SH-SY5Y (cell line): Measurements from ENCODE around the gene ZNF277.

Source experiments
- GATA2 ChIP-seq: IDR thresholded peaks from 2 replicates; pipeline ENCODE4 v1.6.1; 2011; ENCODE audit warnings: mild to moderate bottlenecking, low read depth, low read length
- GATA3 ChIP-seq: IDR thresholded peaks from 2 replicates; pipeline ENCODE4 v1.6.1; 2011; ENCODE audit warnings: low read depth, mild to moderate bottlenecking, low read length, moderate library complexity

Gene ZNF277

GRCh38 chr7:112214268-112214667 is 7.8 kb downstream of the ZNF277 start:
- TF ChIP-seq GATA3 (no peak), GATA2 (no peak)

DNA sequence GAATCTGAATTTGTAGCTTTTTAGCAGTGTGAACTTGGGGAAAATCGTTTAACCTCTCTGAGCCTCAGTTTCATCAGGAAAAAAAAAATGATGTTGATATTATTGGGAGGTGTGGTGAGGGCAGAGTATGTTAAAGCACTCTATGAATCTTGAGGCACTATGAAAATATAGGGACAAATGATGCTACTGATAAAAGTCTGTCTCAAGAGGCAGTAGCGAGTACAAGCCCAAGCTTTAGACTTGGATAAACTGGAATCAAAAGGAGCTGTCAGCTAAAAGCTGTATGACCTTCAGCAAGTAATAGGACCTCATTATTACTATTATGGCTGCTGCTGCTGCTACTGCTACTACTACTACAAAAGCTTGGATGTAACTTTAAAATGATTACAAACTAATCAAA is 8.4 kb downstream of the ZNF277 start:
- TF ChIP-seq GATA2 (no peak), GATA3 (no peak)

DNA sequence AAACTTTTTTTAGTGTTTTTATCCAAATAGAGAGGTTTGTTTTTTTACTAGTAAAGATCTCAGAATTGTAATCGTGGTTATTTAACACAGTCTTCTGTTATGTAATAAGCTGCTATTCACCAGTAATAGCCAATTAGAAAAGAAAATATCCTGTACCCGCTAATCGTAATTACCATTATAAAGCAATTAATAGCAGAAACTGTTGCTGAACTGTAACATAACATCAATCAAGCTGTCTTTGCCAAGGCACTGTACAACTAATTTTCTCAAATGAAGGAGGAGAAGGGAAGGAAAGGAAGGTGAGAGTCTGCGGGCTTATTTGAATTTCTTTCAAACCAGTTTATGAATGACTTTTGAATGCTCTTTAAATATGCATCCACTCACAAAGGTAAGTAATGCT is 9.3 kb downstream of the ZNF277 start:
- no peak for TF ChIP-seq GATA3
- no peak for TF ChIP-seq GATA2

DNA sequence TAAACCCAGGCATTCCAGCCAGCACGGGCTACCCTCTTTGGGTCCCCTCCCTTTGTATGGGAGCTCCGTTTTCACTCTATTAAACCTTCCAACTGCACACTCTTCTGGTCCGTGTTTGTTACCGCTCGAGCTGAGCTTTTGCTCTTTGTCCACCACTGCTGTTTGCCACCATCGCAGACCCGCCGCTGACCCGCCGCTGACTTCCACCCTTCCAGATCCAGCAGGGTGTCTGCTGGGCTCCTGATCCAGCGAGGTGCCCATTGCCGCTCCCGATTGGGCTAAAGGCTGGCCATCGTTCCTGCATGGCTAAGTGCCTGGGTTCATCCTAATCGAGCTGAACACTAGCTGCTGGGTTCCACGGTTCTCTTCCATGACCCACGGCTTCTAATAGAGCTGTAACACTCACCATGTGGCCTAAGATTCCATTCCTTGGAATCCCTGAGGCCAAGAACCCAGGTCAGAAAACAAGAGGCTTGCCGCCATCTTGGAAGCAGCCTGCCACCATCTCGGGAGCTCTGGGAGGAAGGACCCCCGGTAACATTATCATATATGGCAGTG is 14.5 kb downstream of the ZNF277 start:
- TF ChIP-seq GATA2 = no peak
- TF ChIP-seq GATA3 = no peak

GRCh38 chr7:112223310-112223709 is 16.8 kb downstream of the ZNF277 start:
- no peak for TF ChIP-seq GATA2
- TF ChIP-seq GATA3 = no peak

DNA sequence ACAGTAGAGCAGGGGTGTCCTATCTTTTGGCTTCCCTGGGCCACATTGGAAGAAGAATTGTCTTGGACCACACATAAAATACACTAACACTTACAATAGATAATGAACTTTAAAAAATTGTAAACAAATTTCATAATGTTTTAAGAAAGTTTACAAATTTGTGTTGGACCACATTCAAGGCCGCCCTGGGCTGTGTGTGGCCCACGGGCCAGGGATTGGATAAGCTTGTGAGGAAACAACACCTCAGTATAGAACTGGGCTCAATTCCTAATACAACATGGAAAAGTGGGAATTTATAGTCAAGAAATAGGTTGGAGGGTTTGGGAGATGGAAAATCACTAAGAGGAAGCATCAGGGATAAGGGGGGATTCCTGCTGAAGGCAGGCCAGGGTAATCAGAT is 17.7 kb downstream of the ZNF277 start:
- TF ChIP-seq GATA3 = no peak

DNA sequence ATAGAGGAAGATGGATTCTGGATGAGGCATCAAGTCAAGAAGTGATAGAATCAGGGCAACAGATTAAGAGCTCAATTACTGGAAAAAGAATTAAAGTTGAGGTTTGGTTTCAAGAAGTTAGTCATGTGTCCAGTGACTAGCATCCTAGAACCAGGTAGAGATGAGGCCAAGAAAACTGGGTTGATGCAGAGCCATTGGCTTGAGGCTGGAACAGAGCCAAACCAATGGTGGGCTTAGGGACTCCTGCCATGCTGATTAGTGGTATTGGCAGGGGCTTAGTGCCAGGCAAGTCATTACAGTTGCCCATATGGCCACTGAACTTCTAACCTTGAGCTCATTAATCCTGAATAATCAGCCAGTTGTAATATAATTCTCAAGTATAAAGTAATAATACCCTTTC is 18.5 kb downstream of the ZNF277 start:
- TF ChIP-seq GATA2 (no peak), GATA3 (no peak)

- TF ChIP-seq GATA3 (no peak), GATA2 (no peak)
Observed at GRCh38 chr7:112226701-112227276, 20.3 kb downstream of the ZNF277 start.

GRCh38 chr7:112228632-112229031 is 22.1 kb downstream of the ZNF277 start:
- TF ChIP-seq GATA3 (no peak), GATA2 (no peak)

DNA sequence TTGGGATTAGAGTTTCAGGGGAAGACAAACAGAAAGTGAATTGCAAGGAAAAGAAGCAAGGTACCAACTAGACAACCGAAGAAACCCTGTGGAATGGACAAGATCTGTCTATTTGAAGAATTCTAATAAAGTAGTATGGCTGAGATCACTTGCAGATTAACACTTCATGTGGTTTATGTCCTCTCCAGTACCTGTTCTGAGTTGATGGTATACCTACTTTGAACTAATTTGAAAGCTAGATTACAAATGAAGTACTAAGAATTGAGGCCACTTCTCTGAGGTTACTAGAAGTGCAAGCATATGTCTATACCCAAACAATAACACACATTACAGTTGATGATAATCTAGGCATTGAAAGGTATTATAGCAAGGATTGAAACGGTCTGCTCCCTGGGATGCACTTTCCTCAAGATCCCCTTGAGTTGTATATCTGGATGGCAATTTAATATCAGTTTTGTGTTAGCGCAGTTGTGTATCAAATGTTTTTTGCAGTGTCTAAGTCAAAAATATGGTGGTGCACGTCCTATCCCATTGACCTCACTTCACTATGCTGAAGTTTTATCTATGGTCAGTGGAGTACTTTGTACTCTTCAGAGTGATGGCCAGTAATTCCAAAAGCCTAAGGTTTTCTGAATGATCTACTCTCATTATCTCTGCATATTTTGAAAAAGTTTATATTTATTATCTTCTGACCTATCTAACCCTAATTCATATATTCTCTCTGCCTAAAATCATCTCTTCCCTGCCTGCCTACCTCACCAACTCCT is 25.9 kb downstream of the ZNF277 start:
- TF ChIP-seq GATA2 (no peak), GATA3 (no peak)

DNA sequence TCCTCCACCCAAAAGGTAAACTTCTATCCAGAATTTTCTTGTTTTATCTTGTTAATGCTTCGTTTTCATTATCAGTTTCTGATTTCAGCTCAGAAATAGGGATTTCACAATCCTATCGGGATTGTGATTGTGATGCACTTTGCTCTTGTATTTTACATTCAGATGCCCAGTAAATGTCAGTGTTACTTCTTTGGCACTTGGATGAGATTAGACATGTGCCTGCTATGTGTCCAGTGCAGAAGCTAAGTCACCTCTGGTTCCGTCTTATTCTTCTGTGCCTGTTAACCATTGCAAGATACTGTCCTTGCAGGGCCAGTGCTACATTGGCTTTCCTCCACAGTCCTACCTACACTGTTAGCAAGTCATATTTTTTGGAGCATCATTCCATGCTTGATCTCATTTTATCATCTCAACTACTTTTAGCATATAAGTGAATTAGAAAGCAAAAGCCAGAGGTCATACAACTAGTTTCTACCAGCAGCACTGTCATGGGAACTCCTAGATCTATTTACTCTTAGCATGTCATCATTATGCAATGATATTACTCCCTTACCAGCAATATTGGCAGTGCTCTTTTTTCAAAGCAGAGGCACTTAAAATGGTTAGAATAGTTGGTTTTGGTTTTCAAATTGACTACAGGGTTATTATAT is 26.7 kb downstream of the ZNF277 start:
- TF ChIP-seq GATA2 = no peak
- no peak for TF ChIP-seq GATA3

DNA sequence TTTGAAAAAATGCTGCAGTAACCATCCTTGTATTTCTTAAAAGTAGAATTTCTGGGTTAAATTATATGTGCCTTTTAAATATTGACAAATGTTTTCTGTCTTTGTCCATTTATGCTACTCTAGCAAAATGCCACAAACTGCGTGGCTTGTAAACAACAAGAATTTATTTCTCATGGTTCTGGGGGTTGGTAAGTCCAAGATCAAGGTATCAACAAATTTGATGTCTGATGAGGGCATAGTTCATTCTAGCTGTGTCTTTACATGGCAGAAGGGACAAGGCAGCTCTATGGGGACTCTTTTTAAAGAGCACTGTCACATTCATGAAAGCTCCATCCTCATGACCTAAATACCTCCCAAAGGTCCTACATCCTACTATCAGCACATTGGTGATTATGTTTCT is 27.7 kb downstream of the ZNF277 start:
- TF ChIP-seq GATA3 (no peak), GATA2 (no peak)

GRCh38 chr7:112236597-112236996 is 30.1 kb downstream of the ZNF277 start:
- TF ChIP-seq GATA2 = no peak
- no peak for TF ChIP-seq GATA3

GRCh38 chr7:112238330-112238729 is 31.8 kb downstream of the ZNF277 start:
- no peak for TF ChIP-seq GATA2
- TF ChIP-seq GATA3 = no peak
